ENCODE data around the gene MYOC. TPM values are rescaled to one million over a fixed set of nuclear protein-coding genes. Genes with fewer than 3 reads are reported as not detected.
"Not testable (repeated sequence)": the region's sequence is repeated elsewhere in the genome, so short reads cannot be mapped to it uniquely, and the experiment has no call there.

MYOC gene
- total RNA-seq, 2 donors from 2014 or later: 2.8 to 4.4 TPM

DNA sequence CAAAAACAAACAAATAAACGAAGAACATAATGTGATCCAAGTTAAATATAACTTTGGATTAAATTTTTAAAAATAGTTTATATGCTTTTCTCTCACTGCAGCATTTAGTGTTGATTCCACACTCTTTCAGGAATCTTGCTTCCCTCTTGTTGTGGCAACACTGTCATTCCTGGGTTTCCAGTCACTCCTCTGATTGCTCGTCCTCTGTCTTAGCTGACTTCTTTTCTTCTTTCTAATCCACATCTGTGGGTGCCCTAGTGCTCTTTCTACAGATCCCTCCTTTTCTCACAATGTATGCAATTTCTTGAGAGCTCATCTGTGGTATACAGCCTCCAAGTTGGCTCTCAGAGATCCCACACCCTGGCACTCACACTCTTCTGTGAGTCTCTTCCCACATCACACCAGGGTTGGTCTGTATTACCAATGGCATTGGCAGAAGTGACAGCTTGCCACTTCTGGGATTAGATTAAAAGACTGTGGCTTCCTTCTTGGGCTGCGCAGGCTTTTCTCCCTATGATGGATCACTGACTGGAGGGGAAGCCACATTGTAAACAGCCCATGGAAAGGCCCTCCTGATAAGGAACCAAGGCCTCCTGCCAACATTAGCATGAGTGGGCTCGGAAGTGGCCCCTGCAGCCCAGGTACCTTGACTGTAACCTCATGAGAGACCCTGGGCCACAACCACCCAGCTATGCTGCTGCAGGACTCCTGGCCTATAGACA is 11.5 kb upstream of the MYOC start:
- Histone ChIP-seq H3K36me3 (no peaks in the 10 kb centered on the region), H3K27me3 (no peaks in the 10 kb centered on the region), H3K4me3 (no peak overlapping the region), H3K9me3 (no peaks in the 10 kb centered on the region), H3K27ac (peak overlapping the region; percentile 17 to 41), H3K4me1 (peaks cover 0 to 22% of the 10 kb centered on the region in 2 donors)
- no peak for DNase-seq (ENCODE audit: low spot score)
- TF ChIP-seq CTCF (IDR thresholded peaks at IDR 0.05): no peak

GRCh38 chr1:171663036-171663853 is 10.8 kb upstream of the MYOC start:
- no peaks in the 10 kb centered on the region for H3K36me3 ChIP-seq
- no peak overlapping the region for H3K4me3 ChIP-seq
- H3K27ac ChIP-seq: peak overlapping the region; percentile 17 to 41
- TF ChIP-seq CTCF (IDR thresholded peaks at IDR 0.05): no peak
- no peaks in the 10 kb centered on the region for H3K9me3 ChIP-seq
- DNase-seq (ENCODE audit: low spot score): no peak
- peaks cover 0 to 22% of the 10 kb centered on the region in 2 donors for H3K4me1 ChIP-seq
- no peaks in the 10 kb centered on the region for H3K27me3 ChIP-seq

DNA sequence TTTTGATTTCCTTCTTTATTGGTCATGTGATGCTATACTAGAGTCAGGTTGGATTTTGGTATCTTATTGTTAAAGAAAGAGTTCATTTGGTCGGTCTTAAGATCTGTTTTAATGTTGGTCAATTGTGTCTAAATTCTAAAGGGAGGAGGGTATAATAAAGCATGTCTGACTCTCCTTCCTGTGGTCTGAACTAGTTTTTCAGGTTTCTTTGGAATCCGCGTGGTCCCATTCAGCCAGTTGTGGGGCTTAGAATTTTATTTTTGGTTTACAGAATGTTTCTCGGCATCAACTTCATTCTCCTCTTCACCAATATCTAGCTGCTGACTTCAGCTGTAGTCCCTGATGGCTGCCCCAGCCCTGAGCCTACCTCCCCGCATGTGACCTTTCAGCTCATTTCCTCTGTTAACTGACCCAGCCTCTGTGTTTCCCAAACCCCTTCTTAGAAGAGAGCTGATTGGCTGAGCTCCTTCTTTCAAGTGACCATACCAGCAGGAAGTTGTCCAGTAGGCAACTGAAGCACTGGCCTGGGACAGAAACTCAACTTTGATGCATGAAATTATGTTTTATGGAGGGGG is 8.7 kb upstream of the MYOC start:
- Histone ChIP-seq H3K27ac (no peak overlapping the region), H3K27me3 (no peaks in the 10 kb centered on the region), H3K9me3 (no peaks in the 10 kb centered on the region), H3K4me3 (no peak overlapping the region), H3K4me1 (peaks cover 0 to 22% of the 10 kb centered on the region in 2 donors), H3K36me3 (no peaks in the 10 kb centered on the region)
- no peak for DNase-seq (ENCODE audit: low spot score)
- TF ChIP-seq CTCF (IDR thresholded peaks at IDR 0.05): no peak

- peaks cover 0 to 37% of the 10 kb centered on the region in 2 donors for H3K4me1 ChIP-seq
- DNase-seq (ENCODE audit: low spot score); H3K9me3 ChIP-seq; H3K36me3 ChIP-seq; H3K4me3 ChIP-seq; H3K27me3 ChIP-seq: not testable (repeated sequence)
- peak overlapping the region in 1 of 2 donors; percentile 75 for H3K27ac ChIP-seq
These were observed 3.7 kb upstream of the MYOC start for GRCh38 chr1:171656206-171656605.

GRCh38 chr1:171655746-171656116 is 3.2 kb upstream of the MYOC start:
- peak overlapping the region in 1 of 2 donors; percentile 24 for H3K4me3 ChIP-seq

More at GRCh38 chr1:171655746-171656116, 3.2 kb upstream of the MYOC start:
- H3K4me1 ChIP-seq: peaks cover 0 to 37% of the 10 kb centered on the region in 2 donors
- H3K27ac ChIP-seq: peak overlapping the region; percentile 72 to 75
- no peak for DNase-seq (ENCODE audit: low spot score)
- no peaks in the 10 kb centered on the region for H3K36me3 ChIP-seq
- peak in 1 of 2 donors; percentile 5 for TF ChIP-seq CTCF (IDR thresholded peaks at IDR 0.05)
- no peaks in the 10 kb centered on the region for H3K9me3 ChIP-seq
- no peaks in the 10 kb centered on the region for H3K27me3 ChIP-seq

All from right atrium auricular region (tissue), 2 donors.